ENCODE results near the gene RNF213. TPM values are rescaled to one million over a fixed set of nuclear protein-coding genes. Genes with fewer than 3 reads are reported as not detected.

RNF213 gene
- polyA plus RNA-seq, 3 donors, result 47.5 to 56.8 (median 50.5) TPM

- no peak for DNase-seq (ENCODE audit: low read depth in 3 of 3, low spot score in 2 of 3)
Measured at GRCh38 chr17:80362428-80363119, 101.9 kb downstream of the RNF213 start.

- DNase-seq (ENCODE audit: low read depth in 3 of 3, low spot score in 2 of 3), result no peak
Measured at GRCh38 chr17:80363120-80363515, 102.5 kb downstream of the RNF213 start.

GRCh38 chr17:80363518-80364090 lies 103.0 kb downstream of the RNF213 start:
- DNase-seq (ENCODE audit: low read depth in 3 of 3, low spot score in 2 of 3), result no peak

- no peak for DNase-seq (ENCODE audit: low read depth in 3 of 3, low spot score in 2 of 3)
Measured at GRCh38 chr17:80364091-80364691, 103.5 kb downstream of the RNF213 start.

- no peak for DNase-seq (ENCODE audit: low read depth in 3 of 3, low spot score in 2 of 3)
Measured at GRCh38 chr17:80365001-80365965, 104.6 kb downstream of the RNF213 start.

- DNase-seq (ENCODE audit: low read depth in 3 of 3, low spot score in 2 of 3), result no peak
Measured at GRCh38 chr17:80365983-80366382, 105.3 kb downstream of the RNF213 start.

GRCh38 chr17:80367503-80367902 lies 106.9 kb downstream of the RNF213 start:
- no peak for DNase-seq (ENCODE audit: low read depth in 3 of 3, low spot score in 2 of 3)

- DNase-seq (ENCODE audit: low read depth in 3 of 3, low spot score in 2 of 3), result no peak
Measured at GRCh38 chr17:80371196-80371595, 110.5 kb downstream of the RNF213 start.

GRCh38 chr17:80372456-80372855 lies 111.8 kb downstream of the RNF213 start:
- no peak for DNase-seq (ENCODE audit: low read depth in 3 of 3, low spot score in 2 of 3)

GRCh38 chr17:80372922-80373570 lies 112.4 kb downstream of the RNF213 start:
- no peak for DNase-seq (ENCODE audit: low read depth in 3 of 3, low spot score in 2 of 3)

- no peak for DNase-seq (ENCODE audit: low read depth in 3 of 3, low spot score in 2 of 3)
Measured at GRCh38 chr17:80374039-80374731, 113.5 kb downstream of the RNF213 start.

GRCh38 chr17:80374732-80375585 lies 114.3 kb downstream of the RNF213 start:
- no peak for DNase-seq (ENCODE audit: low read depth in 3 of 3, low spot score in 2 of 3)

- DNase-seq (ENCODE audit: low read depth in 3 of 3, low spot score in 2 of 3), result no peak
Measured at GRCh38 chr17:80376531-80376930, 115.9 kb downstream of the RNF213 start.

- no peak for DNase-seq (ENCODE audit: low read depth in 3 of 3, low spot score in 2 of 3)
Measured at GRCh38 chr17:80377798-80378197, 117.1 kb downstream of the RNF213 start.

- no peak for DNase-seq (ENCODE audit: low read depth in 3 of 3, low spot score in 2 of 3)
Measured at GRCh38 chr17:80379348-80379747, 118.7 kb downstream of the RNF213 start.

- DNase-seq (ENCODE audit: low read depth in 3 of 3, low spot score in 2 of 3), result no peak
Measured at GRCh38 chr17:80380068-80380467, 119.4 kb downstream of the RNF213 start.

GRCh38 chr17:80380555-80381002 lies 119.9 kb downstream of the RNF213 start:
- DNase-seq (ENCODE audit: low read depth in 3 of 3, low spot score in 2 of 3), result no peak

- no peak for DNase-seq (ENCODE audit: low read depth in 3 of 3, low spot score in 2 of 3)
Measured at GRCh38 chr17:80381416-80381923, 120.8 kb downstream of the RNF213 start.

- no peak for DNase-seq (ENCODE audit: low read depth in 3 of 3, low spot score in 2 of 3)
Measured at GRCh38 chr17:80382446-80382845, 121.8 kb downstream of the RNF213 start.

Measured in right renal cortex interstitium (tissue), 3 donors.